AG09319 (cell line): ENCODE results near the gene CEND1.
A peak's percentile ranks its signal among the peaks of the same experiment; 100 is the strongest.

Experiments
- DNase-seq: peaks from one replicate; pipeline ENCODE4 v3.0.0-alpha.2; 2010; ENCODE audit warnings: low read depth; ENCODE audit errors: extremely low read depth
- CTCF ChIP-seq: IDR thresholded peaks from 2 replicates; pipeline ENCODE4 v1.5.1; 2011; ENCODE audit warnings: low read depth, mild to moderate bottlenecking, inconsistent platforms, low read length, moderate library complexity

CEND1 gene

GRCh38 chr11:821512-822371 is 31.9 kb upstream of the CEND1 start:
- TF ChIP-seq CTCF, result no peak
- DNase-seq, result no peak

GRCh38 chr11:820655-821511 is 31.0 kb upstream of the CEND1 start:
- no peak for DNase-seq
- TF ChIP-seq CTCF, result no peak

- no peak for DNase-seq
- TF ChIP-seq CTCF, result no peak
Observed at GRCh38 chr11:819943-820649, 30.2 kb upstream of the CEND1 start.

GRCh38 chr11:819129-819931 is 29.4 kb upstream of the CEND1 start:
- no peak for TF ChIP-seq CTCF
- peak; percentile 56 for DNase-seq

- TF ChIP-seq CTCF, result no peak
- no peak for DNase-seq
Observed at GRCh38 chr11:818396-819128, 28.7 kb upstream of the CEND1 start, which contains the start of gene PNPLA2. PNPLA2 (plus strand) TSS chr11:818914; CDS start chr11:819719, 805 bp downstream.

GRCh38 chr11:816433-816779 is 26.5 kb upstream of the CEND1 start:
- DNase-seq, result no peak

More at GRCh38 chr11:816433-816779, 26.5 kb upstream of the CEND1 start:
- TF ChIP-seq CTCF, result no peak
